Thoracic aorta (tissue), 2 donors: ENCODE data around the gene ELMOD1. TPM values are rescaled to one million over a fixed set of nuclear protein-coding genes. Genes with fewer than 3 reads are reported as not detected.

Source experiments
- ATAC-seq: fragments of 150-250 bp; one replicate; pipeline ENCODE4 v1.8.0; 2017; ENCODE audit warnings: low read depth; ENCODE audit not compliant: insufficient number of reproducible peaks, low FRiP score
- DNase-seq: peaks from one replicate; pipeline ENCODE4 v3.0.0-alpha.2; 2020; ENCODE audit warnings: low spot score
- H3K27ac ChIP-seq, 2 donors: fragments of 200-600 bp; sonication (generic); 1 replicate in 1 of 2; 2 replicates in 1 of 2; pipeline ENCODE4 v1.5.1; 2016; ENCODE audit warnings: mild to moderate bottlenecking in 2 of 2, moderate library complexity in 2 of 2
- H3K27me3 ChIP-seq: fragments of 200-600 bp; sonication (generic); replicated peaks from 2 replicates; pipeline ENCODE4 v1.6.0; 2016; ENCODE audit warnings: mild to moderate bottlenecking; ENCODE audit not compliant: insufficient read depth
- H3K36me3 ChIP-seq: fragments of 200-600 bp; sonication (generic); one replicate; pipeline ENCODE4 v1.5.1; 2016
- H3K4me1 ChIP-seq, 2 donors: fragments of 200-600 bp; sonication (generic); 1 replicate in 1 of 2; 2 replicates in 1 of 2; pipeline versions ENCODE4 v1.5.1 to v1.6.0; 2016; ENCODE audit warnings: low read depth in 2 of 2, mild to moderate bottlenecking in 1 of 2; ENCODE audit not compliant: control insufficient read depth in 1 of 2
- H3K4me3 ChIP-seq: fragments of 200-600 bp; sonication (generic); 2 replicates; pipeline ENCODE4 v1.5.1; 2016; ENCODE audit warnings: mild to moderate bottlenecking
- H3K9me3 ChIP-seq: fragments of 200-600 bp; sonication (generic); 2 replicates; pipeline ENCODE4 v1.5.1; 2016
- CTCF ChIP-seq: fragments of 200-600 bp; sonication (generic); IDR thresholded peaks from one replicate; pipeline ENCODE4 v1.5.1; 2019; ENCODE audit warnings: antibody characterized with exemption
- total RNA-seq, 2 donors: library from RNA; depleted of rRNA; stranded (reverse); fragments of >200 nt; gene quantifications; one replicate each; pipeline versions ENCODE4 v1.1.0 to v1.2.3, GENCODE V29; 2016

The ELMOD1 gene
- total RNA-seq, 2 donors from 2014 or later: 3.2 TPM; not detected in 1

DNA sequence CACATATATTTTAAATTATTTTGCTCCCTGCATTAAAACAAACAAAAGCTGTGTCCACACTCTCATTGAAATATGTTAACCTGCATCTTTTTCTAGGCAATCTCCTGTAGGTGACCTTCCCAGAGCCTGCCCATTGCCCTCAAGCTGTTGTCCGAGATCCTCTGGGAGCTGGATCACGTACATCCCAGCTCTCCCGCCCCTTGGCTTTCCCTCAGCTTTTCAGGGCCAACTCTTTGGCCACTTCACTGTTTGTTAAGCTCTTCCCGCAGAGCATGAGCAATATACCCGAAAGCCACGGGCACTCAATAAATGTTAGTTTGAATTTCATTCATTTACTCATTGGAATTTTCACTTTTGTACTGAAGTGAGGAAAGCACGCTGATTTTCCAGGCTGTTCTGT lies 32.2 kb downstream of the ELMOD1 start:
- H3K36me3 ChIP-seq: no peaks in the 10 kb centered on the region
- H3K4me1 ChIP-seq: no peaks in the 10 kb centered on the region
- ATAC-seq (no peak), DNase-seq (no peak)
- no peak overlapping the region for H3K4me3 ChIP-seq
- no peak for TF ChIP-seq CTCF
- H3K9me3 ChIP-seq: no peaks in the 10 kb centered on the region
- H3K27me3 ChIP-seq: no peaks in the 10 kb centered on the region
- H3K27ac ChIP-seq: no peak overlapping the region

DNA sequence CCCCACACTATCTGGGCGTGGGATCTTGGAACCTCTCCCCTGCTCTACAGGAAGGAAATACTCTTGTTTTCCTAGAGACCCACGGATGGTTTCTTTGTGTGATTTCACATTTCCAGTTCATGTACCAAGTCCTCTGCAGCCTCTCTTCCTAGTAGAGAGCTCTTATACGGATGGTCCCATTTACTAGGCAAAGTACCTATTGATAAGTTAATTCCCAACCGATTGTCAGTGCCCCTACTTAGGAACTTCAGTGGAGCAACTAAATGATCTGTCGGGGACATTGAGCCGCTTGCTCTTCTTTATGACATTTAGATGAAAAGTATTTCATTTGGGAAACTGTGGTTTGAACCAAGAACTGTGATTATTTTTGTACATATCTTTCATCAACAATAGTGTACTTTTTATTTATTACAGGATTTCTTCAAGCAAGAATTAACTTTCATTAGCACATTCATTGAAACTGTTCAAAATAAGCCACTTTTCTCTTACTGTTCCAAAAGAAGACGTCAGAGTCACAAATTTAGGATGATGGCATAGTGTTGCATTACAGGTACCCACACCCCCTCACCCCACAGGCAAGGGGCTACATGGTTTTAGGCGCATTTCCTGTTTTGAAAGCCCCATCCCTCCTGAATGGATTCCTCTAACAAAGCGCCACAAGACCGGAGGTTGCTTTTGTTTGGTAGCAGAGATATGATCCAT lies 34.2 kb downstream of the ELMOD1 start:
- no peaks in the 10 kb centered on the region for H3K9me3 ChIP-seq
- no peaks in the 10 kb centered on the region for H3K4me1 ChIP-seq
- DNase-seq: no peak
- no peak overlapping the region for H3K4me3 ChIP-seq
- H3K27ac ChIP-seq: no peak overlapping the region
- ATAC-seq: no peak
- no peaks in the 10 kb centered on the region for H3K36me3 ChIP-seq
- no peaks in the 10 kb centered on the region for H3K27me3 ChIP-seq
- TF ChIP-seq CTCF: no peak

DNA sequence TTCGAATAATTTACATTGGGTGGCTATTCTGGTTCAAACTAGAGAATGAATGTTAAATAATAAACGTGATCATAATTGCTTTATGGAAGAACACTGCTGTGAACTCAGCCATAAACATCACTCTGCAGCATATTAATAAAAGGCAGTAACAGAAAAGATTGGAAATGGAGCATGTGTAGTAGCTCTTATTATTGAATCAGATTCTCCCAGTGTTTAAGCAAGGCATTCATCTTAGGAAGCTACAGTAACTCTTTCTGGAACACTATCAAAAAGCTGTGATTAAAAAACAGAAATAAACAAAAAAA lies 34.7 kb downstream of the ELMOD1 start:
- Histone ChIP-seq H3K36me3 (no peaks in the 10 kb centered on the region), H3K9me3 (no peaks in the 10 kb centered on the region), H3K27ac (no peak overlapping the region), H3K27me3 (no peaks in the 10 kb centered on the region), H3K4me1 (no peaks in the 10 kb centered on the region), H3K4me3 (no peak overlapping the region)
- ATAC-seq (no peak), DNase-seq (no peak)
- TF ChIP-seq CTCF: no peak

DNA sequence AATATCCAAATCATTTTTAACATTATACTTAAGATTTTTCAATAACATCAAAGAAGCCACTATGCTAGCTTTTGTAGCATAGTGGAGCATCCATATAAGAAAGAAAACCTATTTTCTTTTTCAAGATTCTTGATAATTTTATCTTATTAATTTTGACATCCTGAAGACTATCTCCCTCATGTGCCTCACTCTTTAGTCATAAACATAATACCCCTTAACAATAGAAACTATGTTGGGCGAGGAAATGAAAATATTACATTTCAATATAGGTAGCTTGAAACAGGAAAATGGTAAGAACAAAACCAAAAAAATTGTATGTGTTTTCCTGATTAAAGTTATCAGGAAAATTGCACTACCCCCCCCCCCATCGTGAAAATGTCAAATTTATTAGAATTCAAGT lies 40.1 kb downstream of the ELMOD1 start:
- Histone ChIP-seq H3K27ac (no peak overlapping the region), H3K4me3 (no peak overlapping the region), H3K27me3 (no peaks in the 10 kb centered on the region), H3K36me3 (no peaks in the 10 kb centered on the region), H3K9me3 (no peaks in the 10 kb centered on the region), H3K4me1 (no peaks in the 10 kb centered on the region)
- no peak for TF ChIP-seq CTCF
- ATAC-seq (no peak), DNase-seq (no peak)

DNA sequence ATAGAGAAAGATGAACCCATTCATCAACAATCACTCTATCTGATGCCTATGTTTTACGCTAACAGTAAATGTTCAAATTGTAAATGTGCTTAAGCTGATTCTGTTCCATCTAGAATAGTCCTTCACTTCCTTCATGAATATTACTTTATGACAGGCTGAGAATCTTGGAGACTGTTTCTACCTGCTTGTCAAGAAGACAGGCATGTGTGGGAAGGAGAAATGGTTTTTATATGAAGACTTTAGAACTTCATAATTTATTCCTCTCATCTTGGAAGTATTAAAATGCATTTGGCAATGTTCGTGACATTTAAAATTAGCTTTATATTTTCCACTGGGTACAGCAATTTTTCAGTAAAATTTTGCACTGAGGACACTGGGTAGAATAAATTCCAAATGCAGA lies 41.0 kb downstream of the ELMOD1 start:
- ATAC-seq (no peak), DNase-seq (no peak)
- TF ChIP-seq CTCF: no peak

More for the DNA sequence above, 41.0 kb downstream of the ELMOD1 start:
- H3K27ac ChIP-seq: no peak overlapping the region
- H3K4me1 ChIP-seq: no peaks in the 10 kb centered on the region
- no peaks in the 10 kb centered on the region for H3K27me3 ChIP-seq
- no peaks in the 10 kb centered on the region for H3K36me3 ChIP-seq
- H3K4me3 ChIP-seq: no peak overlapping the region
- H3K9me3 ChIP-seq: no peaks in the 10 kb centered on the region
